Measurements from ENCODE around the gene TEAD1.
A peak's percentile ranks its signal among the peaks of the same experiment; 100 is the strongest.

The TEAD1 gene

GRCh38 chr11:12681466-12681865, 7.2 kb downstream of the TEAD1 start:
- peak overlapping the region; percentile 20; the same call in 1 of the 2 replicates for H3K27ac ChIP-seq
- POLR2A ChIA-PET (ENCODE audit: low non-redundant PET) = no interaction called here
- CTCF ChIA-PET = interaction anchor here (0.6 kb wide), 1 partner anchor 1777 kb away, joined by 3 read pairs; no protein-coding TSS in a partner anchor
- DNase-seq (ENCODE audit: low spot score) = no peak
- TF ChIP-seq CTCF (conservative IDR thresholded peaks at IDR 0.05; ENCODE audit: low read depth) = no peak

GRCh38 chr11:12682288-12682687, 8.1 kb downstream of the TEAD1 start:
- no peak overlapping the region for H3K27ac ChIP-seq
- CTCF ChIA-PET = interaction anchor here (0.6 to 0.7 kb wide), 2 partner anchors 694 to 1778 kb away, joined by 3 read pairs; no protein-coding TSS in a partner anchor
- DNase-seq (ENCODE audit: low spot score) = no peak
- no peak for TF ChIP-seq CTCF (conservative IDR thresholded peaks at IDR 0.05; ENCODE audit: low read depth)
- POLR2A ChIA-PET (ENCODE audit: low non-redundant PET) = no interaction called here

GRCh38 chr11:12682737-12683500, 8.7 kb downstream of the TEAD1 start:
- no peak overlapping the region for H3K27ac ChIP-seq
- no peak for TF ChIP-seq CTCF (conservative IDR thresholded peaks at IDR 0.05; ENCODE audit: low read depth)
- DNase-seq (ENCODE audit: low spot score) = no peak
- POLR2A ChIA-PET (ENCODE audit: low non-redundant PET) = interaction anchor here (0.7 kb wide), 1 partner anchor 31 kb away, joined by 3 read pairs; no protein-coding TSS in a partner anchor
- CTCF ChIA-PET = interaction anchor here (0.6 to 1.4 kb wide), 3 partner anchors 10 to 695 kb away, joined by 3 read pairs; no protein-coding TSS in a partner anchor

GRCh38 chr11:12683874-12684273, 9.7 kb downstream of the TEAD1 start:
- TF ChIP-seq CTCF (conservative IDR thresholded peaks at IDR 0.05; ENCODE audit: low read depth) = no peak
- ChIA-PET CTCF (interaction anchor here (0.6 to 1.4 kb wide), 3 partner anchors 9 to 205 kb away, joined by 3 to 4 read pairs (median 3); no protein-coding TSS in a partner anchor), POLR2A (ENCODE audit: low non-redundant PET) (no interaction called here)
- DNase-seq (ENCODE audit: low spot score) = no peak
- H3K27ac ChIP-seq = no peak overlapping the region

- no peak overlapping the region for H3K27ac ChIP-seq
- TF ChIP-seq CTCF (conservative IDR thresholded peaks at IDR 0.05; ENCODE audit: low read depth) = no peak
- POLR2A ChIA-PET (ENCODE audit: low non-redundant PET) = no interaction called here
- CTCF ChIA-PET = interaction anchor here (0.9 to 1.4 kb wide), 2 partner anchors 8 to 204 kb away, joined by 3 to 4 read pairs; no protein-coding TSS in a partner anchor
- DNase-seq (ENCODE audit: low spot score) = no peak
These were observed 10.1 kb downstream of the TEAD1 start for GRCh38 chr11:12684315-12684714.

GRCh38 chr11:12684816-12685215, 10.6 kb downstream of the TEAD1 start:
- DNase-seq (ENCODE audit: low spot score) = no peak
- TF ChIP-seq CTCF (conservative IDR thresholded peaks at IDR 0.05; ENCODE audit: low read depth) = no peak
- ChIA-PET CTCF (no interaction called here), POLR2A (ENCODE audit: low non-redundant PET) (no interaction called here)
- peak overlapping the region; percentile 34; the same call in 1 of the 2 replicates for H3K27ac ChIP-seq

All from RWPE1 (cell line).